Pulmonary artery endothelial cell (primary cell): ENCODE data around the gene GALNT2. TPM values are rescaled to one million over a fixed set of nuclear protein-coding genes. Genes with fewer than 3 reads are reported as not detected.

ENCODE experiments used
- DNase-seq: peaks from one replicate; pipeline ENCODE4 v3.0.0-alpha.2; 2011; ENCODE audit warnings: low read depth, low spot score
- total RNA-seq: library from RNA; depleted of rRNA; stranded (reverse); fragments of >200 nt; gene quantifications from 2 replicates; pipeline ENCODE4 v1.2.3, GENCODE V29; 2014

The GALNT2 gene
- total RNA-seq, 1 donor from 2014 or later = 90.9 TPM

GRCh38 chr1:230315099-230315498 lies 248.1 kb downstream of the GALNT2 start:
- no peak for DNase-seq

- DNase-seq = no peak
These were observed 250.1 kb downstream of the GALNT2 start for GRCh38 chr1:230316864-230317745.

- DNase-seq = no peak
These were observed 251.1 kb downstream of the GALNT2 start for GRCh38 chr1:230317823-230318819.

- no peak for DNase-seq
These were observed 252.1 kb downstream of the GALNT2 start for GRCh38 chr1:230319014-230319747.

- no peak for DNase-seq
These were observed 253.8 kb downstream of the GALNT2 start for GRCh38 chr1:230320804-230321203.

- no peak for DNase-seq
These were observed 254.3 kb downstream of the GALNT2 start for GRCh38 chr1:230321341-230321740.

GRCh38 chr1:230321741-230322420 lies 254.8 kb downstream of the GALNT2 start:
- DNase-seq = no peak

GRCh38 chr1:230322421-230322756 lies 255.4 kb downstream of the GALNT2 start:
- DNase-seq = no peak

DNA sequence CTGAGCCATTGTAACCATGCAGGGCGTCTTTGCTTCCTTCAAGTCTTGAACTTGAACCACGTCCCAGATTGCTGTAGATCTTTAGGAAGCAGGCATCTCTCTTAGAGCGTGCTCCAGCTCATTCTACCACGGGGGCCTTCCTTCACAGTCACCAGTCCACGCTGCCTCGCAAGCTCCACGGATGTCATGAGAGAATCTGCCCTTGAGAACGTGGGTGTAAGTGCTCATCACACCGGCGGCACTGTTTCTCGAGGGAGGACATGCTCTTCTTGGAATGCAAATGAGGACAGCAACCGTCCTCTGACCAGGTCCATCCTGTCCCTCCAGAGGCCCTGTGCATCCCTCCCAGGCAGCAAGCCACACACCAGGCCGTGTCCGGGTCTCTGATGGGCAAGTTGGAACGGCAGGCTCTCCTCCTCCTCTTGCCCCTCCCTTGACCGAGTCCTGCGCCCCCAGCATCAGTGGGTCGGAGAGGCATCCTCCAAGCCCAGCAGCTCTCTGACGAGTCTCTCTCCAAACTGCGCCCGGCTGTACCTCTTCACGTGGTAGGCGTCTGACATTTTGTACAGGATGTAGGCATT lies 256.0 kb downstream of the GALNT2 start:
- no peak for DNase-seq

DNA sequence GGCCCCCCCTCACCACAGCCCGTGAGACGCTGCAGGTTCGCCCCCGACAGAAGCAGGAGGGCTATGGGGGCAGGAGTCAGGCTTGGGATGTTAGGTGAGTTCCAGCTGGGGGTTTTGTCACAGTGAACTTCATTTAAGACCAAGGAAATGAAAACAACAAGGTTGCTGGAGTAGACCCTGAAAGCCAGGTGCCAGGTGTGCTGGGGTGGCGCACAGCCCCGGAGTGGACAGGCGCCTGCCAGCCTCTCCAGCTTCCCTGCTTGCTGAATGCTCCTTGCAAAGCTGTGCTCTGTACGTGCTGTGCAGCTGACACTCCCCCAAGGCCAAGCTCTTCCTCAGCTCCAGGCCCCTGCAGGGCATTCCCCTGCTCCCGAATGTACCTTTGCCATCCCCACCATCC lies 256.6 kb downstream of the GALNT2 start:
- no peak for DNase-seq

GRCh38 chr1:230326971-230327891 lies 260.2 kb downstream of the GALNT2 start:
- DNase-seq = no peak

GRCh38 chr1:230327892-230328284 lies 260.9 kb downstream of the GALNT2 start:
- DNase-seq = no peak

- no peak for DNase-seq
These were observed 261.4 kb downstream of the GALNT2 start for GRCh38 chr1:230328342-230329015.

GRCh38 chr1:230330157-230330556 lies 263.1 kb downstream of the GALNT2 start:
- DNase-seq = no peak
